GM23338 (cell line): ENCODE measurements around the gene INO80E. TPM values are rescaled to one million over a fixed set of nuclear protein-coding genes. Genes with fewer than 3 reads are reported as not detected.
A peak's percentile ranks its signal among the peaks of the same experiment; 100 is the strongest.

ENCODE experiments used
- ATAC-seq: fragments of 200-7000 bp; cut with Tn5 transposase; 3 replicates; pipeline ENCODE4 v1.9.1; 2020
- DNase-seq: peaks from one replicate; pipeline ENCODE4 v3.0.0-alpha.2; 2015; ENCODE audit warnings: low spot score
- H2AFZ ChIP-seq: fragments of 200-600 bp; sonication (generic); 2 replicates; pipeline ENCODE4 v1.8.0; 2016; ENCODE audit warnings: antibody characterized with exemption, mild to moderate bottlenecking, moderate library complexity
- H3F3A ChIP-seq: fragments of 200-600 bp; sonication (generic); replicated peaks from 2 replicates; pipeline ENCODE4 v1.8.0; 2017; ENCODE audit warnings: antibody characterized with exemption, mixed run types, low read depth
- H3K27ac ChIP-seq: fragments of 200-600 bp; sonication (generic); 2 replicates; pipeline ENCODE4 v1.6.1; 2016; ENCODE audit warnings: low read depth
- H3K27me3 ChIP-seq: fragments of 200-600 bp; sonication (generic); 2 replicates; pipeline ENCODE4 v1.8.0; 2016; ENCODE audit warnings: mild to moderate bottlenecking, mixed run types, moderate library complexity; ENCODE audit not compliant: insufficient read depth
- H3K36me3 ChIP-seq: fragments of 200-600 bp; sonication (generic); 2 replicates; pipeline ENCODE4 v1.8.0; 2016; ENCODE audit warnings: mild to moderate bottlenecking; ENCODE audit not compliant: insufficient read depth
- H3K4me1 ChIP-seq: fragments of 200-600 bp; sonication (generic); 2 replicates; pipeline ENCODE4 v1.8.0; 2016; ENCODE audit warnings: mild to moderate bottlenecking, moderate library complexity; ENCODE audit not compliant: insufficient read depth
- H3K4me2 ChIP-seq: fragments of 200-600 bp; sonication (generic); 2 replicates; pipeline ENCODE4 v1.7.1; 2017; ENCODE audit warnings: mixed run types
- H3K4me3 ChIP-seq: fragments of 200-600 bp; sonication (generic); 2 replicates; pipeline ENCODE4 v1.6.1; 2016; ENCODE audit warnings: mixed run types
- H3K79me2 ChIP-seq: fragments of 200-600 bp; sonication (generic); replicated peaks from 2 replicates; pipeline ENCODE4 v1.8.0; 2017; ENCODE audit warnings: mild to moderate bottlenecking; ENCODE audit not compliant: insufficient read depth
- H3K9me2 ChIP-seq: fragments of 200-600 bp; sonication (generic); 2 replicates; pipeline ENCODE4 v1.8.0; 2017; ENCODE audit not compliant: insufficient read depth
- H4K20me1 ChIP-seq: fragments of 200-600 bp; sonication (generic); replicated peaks from 2 replicates; pipeline ENCODE4 v1.8.0; 2017; ENCODE audit warnings: mild to moderate bottlenecking; ENCODE audit not compliant: insufficient read depth
- H3K27ac Mint-ChIP-seq: 2 replicates; pipeline ENCODE4 v1.8.0; 2020; ENCODE audit warnings: inconsistent platforms, mild to moderate bottlenecking, moderate library complexity, mixed read lengths
- H3K27me3 Mint-ChIP-seq: 3 replicates; pipeline ENCODE4 v1.8.0; 2022; ENCODE audit warnings: low read depth, mild to moderate bottlenecking, moderate library complexity, mixed read lengths, inconsistent platforms; ENCODE audit not compliant: insufficient read depth, poor library complexity
- H3K36me3 Mint-ChIP-seq: 3 replicates; pipeline ENCODE4 v1.8.0; 2021; ENCODE audit warnings: low read depth, mild to moderate bottlenecking, inconsistent platforms, moderate library complexity, mixed read lengths
- H3K4me1 Mint-ChIP-seq: 3 replicates; pipeline ENCODE4 v1.8.0; 2020; ENCODE audit warnings: mild to moderate bottlenecking, inconsistent platforms, mixed read lengths
- H3K4me3 Mint-ChIP-seq: 3 replicates; pipeline ENCODE4 v1.8.0; 2021; ENCODE audit warnings: moderate library complexity, mild to moderate bottlenecking, inconsistent platforms, mixed read lengths
- H3K9me3 Mint-ChIP-seq: 3 replicates; pipeline ENCODE4 v1.8.0; 2020; ENCODE audit warnings: moderate library complexity, mild to moderate bottlenecking, inconsistent platforms, mixed read lengths
- CREB1 ChIP-seq: fragments of 250-450 bp; sonication (Bioruptor Pico); IDR thresholded peaks from 2 replicates; pipeline ENCODE4 v1.5.0; 2020; ENCODE audit warnings: low read depth, mild to moderate bottlenecking, moderate library complexity
- ETS1 ChIP-seq: IDR thresholded peaks from 2 replicates; pipeline ENCODE4 v1.6.1; 2016; ENCODE audit warnings: antibody characterized with exemption
- EZH2 ChIP-seq: fragments of 200-600 bp; sonication (generic); IDR thresholded peaks from one replicate; pipeline ENCODE4 v1.8.0; 2017; ENCODE audit warnings: antibody characterized with exemption, mild to moderate bottlenecking, low read depth; ENCODE audit not compliant: unreplicated experiment
- EZH2phosphoT487 ChIP-seq: fragments of 200-600 bp; sonication (generic); IDR thresholded peaks from one replicate; pipeline ENCODE4 v1.8.1; 2018; ENCODE audit warnings: antibody characterized with exemption; ENCODE audit not compliant: unreplicated experiment
- NANOG ChIP-seq: IDR thresholded peaks from 2 replicates; pipeline ENCODE4 v1.6.1; 2016; ENCODE audit warnings: antibody characterized with exemption, borderline replicate concordance
- STAT1 ChIP-seq: IDR thresholded peaks from one replicate; pipeline ENCODE4 v1.6.1; 2016; ENCODE audit warnings: antibody characterized with exemption; ENCODE audit not compliant: unreplicated experiment
- ZNF331 ChIP-seq: fragments of 250-450 bp; sonication (Bioruptor Pico); IDR thresholded peaks from 2 replicates; pipeline ENCODE4 v1.5.0; 2020; ENCODE audit warnings: low read depth, mild to moderate bottlenecking, moderate library complexity
- polyA plus RNA-seq: library from polyadenylated mRNA; unstranded; fragments of >200 nt; fragmentation: Nextera tagmentation; extraction: Ambion mirVana; gene quantifications from 2 replicates; pipeline ENCODE4 v1.2.1, GENCODE V29; 2016
- total RNA-seq: library from RNA; depleted of rRNA; stranded (reverse); fragments of >200 nt; shearing (Covaris generic); gene quantifications from 2 replicates; pipeline ENCODE4 v1.2.3, GENCODE V29; 2014
- TF ChIP-seq, protein P1 (sequence below), 2 experiments: fragments of 200-600 bp in 1 of 2; sonication (generic) in 1 of 2; conservative IDR thresholded peaks; 2 replicates each; pipeline versions ENCODE4 v1.5.1 to v1.6.1; 2016 to 2017; ENCODE audit warnings: antibody characterized with exemption in 2 of 2, low read depth in 2 of 2, mild to moderate bottlenecking in 2 of 2, moderate library complexity in 1 of 2
- TF ChIP-seq, protein P2 (sequence below): IDR thresholded peaks from one replicate; pipeline ENCODE4 v1.6.1; 2018; ENCODE audit warnings: antibody characterized with exemption; ENCODE audit not compliant: unreplicated experiment

Gene INO80E
- total and polyA plus RNA-seq, 2 experiments from 2014 or later, result 66.0 to 71.0 TPM

DNA sequence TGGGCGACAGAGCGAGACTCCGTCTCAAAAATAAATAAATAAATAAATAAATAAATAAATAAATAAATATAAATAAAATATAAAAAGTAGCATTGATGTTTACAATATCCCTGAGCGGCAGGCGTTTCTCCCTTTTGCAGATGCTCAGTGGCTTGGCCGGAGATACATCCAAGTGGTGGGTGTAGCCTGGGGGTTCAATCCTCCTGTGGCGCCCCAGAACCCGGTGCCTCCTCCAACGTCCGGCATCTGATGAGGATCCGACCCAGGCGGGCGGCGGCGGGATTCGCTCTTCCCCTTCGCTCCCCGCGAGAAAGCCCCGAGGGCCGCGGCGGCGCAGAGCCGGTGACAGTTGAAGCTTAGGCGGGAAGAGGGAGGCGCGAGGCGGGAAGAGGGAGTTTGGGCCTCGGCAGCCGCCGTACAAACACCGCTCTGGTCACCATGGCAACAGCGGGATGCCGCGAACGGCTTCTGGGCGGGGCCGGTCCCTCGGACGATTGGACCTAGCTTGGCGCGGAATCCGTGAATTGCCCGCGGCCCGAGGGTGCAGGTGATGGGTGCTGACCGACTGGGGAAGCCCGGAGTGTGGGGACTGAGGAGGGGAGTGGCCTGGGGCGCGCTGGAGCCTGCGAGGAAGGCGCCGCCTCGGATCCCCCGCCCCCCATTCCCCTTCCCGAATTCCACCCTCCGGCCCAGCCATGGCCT lies 56.8 kb downstream of the INO80E start:
- H3K9me2 ChIP-seq, result no peaks in the 10 kb centered on the region
- H3K9me3 Mint-ChIP-seq, result no peaks in the 10 kb centered on the region
- no peaks in the 10 kb centered on the region for H3K36me3 Mint-ChIP-seq
- DNase-seq (peak; percentile 95), ATAC-seq (peak; percentile 76)
- peaks cover 14% of the 10 kb centered on the region for H3K4me1 Mint-ChIP-seq
- H3K27ac ChIP-seq, result no peak overlapping the region
- H3K27ac Mint-ChIP-seq, result no peak overlapping the region
- peak; percentile 58; the same call in 1 of the 2 replicates for TF ChIP-seq CREB1 (CRISPR knock-in tag)
- TF ChIP-seq NANOG, result no peak
- TF ChIP-seq ETS1, result peak; percentile 56
- H3K27me3 Mint-ChIP-seq, result peaks cover 17% of the 10 kb centered on the region
- peaks cover 8% of the 10 kb centered on the region for H3F3A ChIP-seq
- no peaks in the 10 kb centered on the region for H4K20me1 ChIP-seq
- H3K4me3 Mint-ChIP-seq, result peak overlapping the region; percentile 81
- H3K27me3 ChIP-seq, result 0 out of 2 replicates have a peak, but pooled peaks cover 6% of the 10 kb centered on the region
- H3K79me2 ChIP-seq, result no peaks in the 10 kb centered on the region
- peak overlapping the region; percentile 88 for H3K4me3 ChIP-seq
- H3K4me2 ChIP-seq, result peak overlapping the region; percentile 97
- H2AFZ ChIP-seq, result peak overlapping the region; percentile 95
- H3K36me3 ChIP-seq, result no peaks in the 10 kb centered on the region
- H3K4me1 ChIP-seq, result peaks cover 6% of the 10 kb centered on the region; the same call in 1 of the 2 replicates

DNA sequence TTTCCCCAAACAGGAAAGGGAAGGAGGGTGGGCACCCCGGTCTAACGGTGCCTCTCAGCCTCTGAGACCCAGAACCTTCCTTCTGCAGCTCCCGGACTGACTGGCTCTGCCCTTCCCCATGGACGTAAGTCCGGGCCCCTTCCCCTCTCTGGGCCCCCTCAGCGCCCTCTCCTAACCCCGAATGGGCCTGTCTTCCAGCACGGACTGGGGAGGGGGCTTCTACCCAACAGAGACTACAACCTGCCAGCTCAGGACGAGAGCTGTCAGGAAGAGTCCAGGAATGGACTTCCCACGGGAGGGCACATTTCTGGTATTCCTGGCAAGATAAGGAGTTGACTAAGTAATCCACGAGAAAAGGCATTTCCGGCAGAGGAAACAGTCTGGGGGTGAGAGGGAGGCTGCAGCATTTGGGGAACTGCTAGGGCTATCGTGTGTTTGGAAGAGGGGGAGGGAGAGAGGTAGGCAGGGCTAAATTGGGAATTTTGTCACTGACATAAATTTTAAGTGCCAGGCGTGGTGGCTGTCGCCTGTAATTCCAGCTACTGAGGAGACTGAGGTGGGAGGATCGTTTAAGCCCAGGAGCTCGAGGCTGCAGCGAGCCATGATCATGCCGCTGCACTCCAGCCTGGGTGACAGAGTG lies 57.5 kb downstream of the INO80E start:
- Histone ChIP-seq H3K27ac (no peak overlapping the region), H3K27me3 (0 out of 2 replicates have a peak, but pooled peaks cover 6% of the 10 kb centered on the region), H3K36me3 (no peaks in the 10 kb centered on the region), H4K20me1 (no peaks in the 10 kb centered on the region), H3K79me2 (no peaks in the 10 kb centered on the region), H3K4me3 (peak overlapping the region; percentile 88), H3K4me2 (peak overlapping the region; percentile 97), H3F3A (peaks cover 8% of the 10 kb centered on the region), H3K4me1 (peaks cover 6% of the 10 kb centered on the region; the same call in 1 of the 2 replicates), H3K9me2 (no peaks in the 10 kb centered on the region), H2AFZ (peak overlapping the region; percentile 95)
- no peak for DNase-seq
- Mint-ChIP-seq H3K27ac (no peak overlapping the region), H3K4me3 (peak overlapping the region; percentile 81), H3K36me3 (no peaks in the 10 kb centered on the region), H3K4me1 (peaks cover 14% of the 10 kb centered on the region), H3K27me3 (peaks cover 17% of the 10 kb centered on the region), H3K9me3 (no peaks in the 10 kb centered on the region)
- peak; percentile 21 for ATAC-seq
- no peak for TF ChIP-seq EZH2
- no peak for TF ChIP-seq EZH2phosphoT487
- TF ChIP-seq STAT1, result no peak
- no peak for TF ChIP-seq ZNF331
- TF ChIP-seq, protein P1, sequence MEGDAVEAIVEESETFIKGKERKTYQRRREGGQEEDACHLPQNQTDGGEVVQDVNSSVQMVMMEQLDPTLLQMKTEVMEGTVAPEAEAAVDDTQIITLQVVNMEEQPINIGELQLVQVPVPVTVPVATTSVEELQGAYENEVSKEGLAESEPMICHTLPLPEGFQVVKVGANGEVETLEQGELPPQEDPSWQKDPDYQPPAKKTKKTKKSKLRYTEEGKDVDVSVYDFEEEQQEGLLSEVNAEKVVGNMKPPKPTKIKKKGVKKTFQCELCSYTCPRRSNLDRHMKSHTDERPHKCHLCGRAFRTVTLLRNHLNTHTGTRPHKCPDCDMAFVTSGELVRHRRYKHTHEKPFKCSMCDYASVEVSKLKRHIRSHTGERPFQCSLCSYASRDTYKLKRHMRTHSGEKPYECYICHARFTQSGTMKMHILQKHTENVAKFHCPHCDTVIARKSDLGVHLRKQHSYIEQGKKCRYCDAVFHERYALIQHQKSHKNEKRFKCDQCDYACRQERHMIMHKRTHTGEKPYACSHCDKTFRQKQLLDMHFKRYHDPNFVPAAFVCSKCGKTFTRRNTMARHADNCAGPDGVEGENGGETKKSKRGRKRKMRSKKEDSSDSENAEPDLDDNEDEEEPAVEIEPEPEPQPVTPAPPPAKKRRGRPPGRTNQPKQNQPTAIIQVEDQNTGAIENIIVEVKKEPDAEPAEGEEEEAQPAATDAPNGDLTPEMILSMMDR (conservative IDR thresholded peaks at IDR 0.05; ENCODE audit: low read depth in 2 of 2), result no peak
- TF ChIP-seq CREB1 (CRISPR knock-in tag), result no peak
- TF ChIP-seq, protein P2, sequence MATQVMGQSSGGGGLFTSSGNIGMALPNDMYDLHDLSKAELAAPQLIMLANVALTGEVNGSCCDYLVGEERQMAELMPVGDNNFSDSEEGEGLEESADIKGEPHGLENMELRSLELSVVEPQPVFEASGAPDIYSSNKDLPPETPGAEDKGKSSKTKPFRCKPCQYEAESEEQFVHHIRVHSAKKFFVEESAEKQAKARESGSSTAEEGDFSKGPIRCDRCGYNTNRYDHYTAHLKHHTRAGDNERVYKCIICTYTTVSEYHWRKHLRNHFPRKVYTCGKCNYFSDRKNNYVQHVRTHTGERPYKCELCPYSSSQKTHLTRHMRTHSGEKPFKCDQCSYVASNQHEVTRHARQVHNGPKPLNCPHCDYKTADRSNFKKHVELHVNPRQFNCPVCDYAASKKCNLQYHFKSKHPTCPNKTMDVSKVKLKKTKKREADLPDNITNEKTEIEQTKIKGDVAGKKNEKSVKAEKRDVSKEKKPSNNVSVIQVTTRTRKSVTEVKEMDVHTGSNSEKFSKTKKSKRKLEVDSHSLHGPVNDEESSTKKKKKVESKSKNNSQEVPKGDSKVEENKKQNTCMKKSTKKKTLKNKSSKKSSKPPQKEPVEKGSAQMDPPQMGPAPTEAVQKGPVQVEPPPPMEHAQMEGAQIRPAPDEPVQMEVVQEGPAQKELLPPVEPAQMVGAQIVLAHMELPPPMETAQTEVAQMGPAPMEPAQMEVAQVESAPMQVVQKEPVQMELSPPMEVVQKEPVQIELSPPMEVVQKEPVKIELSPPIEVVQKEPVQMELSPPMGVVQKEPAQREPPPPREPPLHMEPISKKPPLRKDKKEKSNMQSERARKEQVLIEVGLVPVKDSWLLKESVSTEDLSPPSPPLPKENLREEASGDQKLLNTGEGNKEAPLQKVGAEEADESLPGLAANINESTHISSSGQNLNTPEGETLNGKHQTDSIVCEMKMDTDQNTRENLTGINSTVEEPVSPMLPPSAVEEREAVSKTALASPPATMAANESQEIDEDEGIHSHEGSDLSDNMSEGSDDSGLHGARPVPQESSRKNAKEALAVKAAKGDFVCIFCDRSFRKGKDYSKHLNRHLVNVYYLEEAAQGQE, result no peak
